Neural cell (in vitro differentiated cells): ENCODE measurements around the gene PDE4D. TPM values are rescaled to one million over a fixed set of nuclear protein-coding genes. Genes with fewer than 3 reads are reported as not detected.

Experiments
- H2AFZ ChIP-seq: fragments of 200-600, 300-800 bp; sonication (generic), shearing (Covaris generic); 2 replicates; pipeline ENCODE4 v1.6.0; 2014; ENCODE audit warnings: low read depth, mild to moderate bottlenecking, antibody characterized with exemption, low read length, moderate library complexity
- H3F3A ChIP-seq: fragments of 200-600 bp; shearing (Covaris generic); 2 replicates; pipeline ENCODE4 v1.6.1; 2016; ENCODE audit warnings: mild to moderate bottlenecking, moderate library complexity, mixed read lengths, antibody characterized with exemption, low read length; ENCODE audit not compliant: insufficient read depth, poor library complexity, severe bottlenecking
- H3K27ac ChIP-seq: fragments of 200-600, 300-800 bp; sonication (generic), shearing (Covaris generic); 2 replicates; pipeline ENCODE4 v1.5.1; 2014; ENCODE audit warnings: mild to moderate bottlenecking, low read length, moderate library complexity
- H3K27me3 ChIP-seq: fragments of 300-800, 200-600 bp; sonication (generic), shearing (Covaris generic); 2 replicates; pipeline ENCODE4 v1.6.0; 2014; ENCODE audit warnings: mild to moderate bottlenecking, low read depth, low read length, moderate library complexity; ENCODE audit not compliant: insufficient read depth
- H3K36me3 ChIP-seq: fragments of 300-800, 200-600 bp; sonication (generic), shearing (Covaris generic); 2 replicates; pipeline ENCODE4 v1.5.1; 2014; ENCODE audit warnings: mild to moderate bottlenecking, antibody characterized with exemption, low read length, moderate library complexity; ENCODE audit not compliant: insufficient read depth
- H3K4me2 ChIP-seq: fragments of 300-800, 200-600 bp; sonication (generic), shearing (Covaris generic); 2 replicates; pipeline ENCODE4 v1.6.0; 2014; ENCODE audit warnings: mild to moderate bottlenecking, low read length
- H3K4me3 ChIP-seq: fragments of 300-800, 200-600 bp; sonication (generic), shearing (Covaris generic); 2 replicates; pipeline ENCODE4 v1.5.1; 2014; ENCODE audit warnings: mild to moderate bottlenecking, low read length, moderate library complexity
- H3K79me2 ChIP-seq: fragments of 200-600 bp; shearing (Covaris generic); replicated peaks from 2 replicates; pipeline ENCODE4 v1.6.0; 2014; ENCODE audit warnings: mild to moderate bottlenecking, low read length, moderate library complexity; ENCODE audit not compliant: insufficient read depth
- H3K9ac ChIP-seq: fragments of 300-800, 200-600 bp; sonication (generic), shearing (Covaris generic); 2 replicates; pipeline ENCODE4 v1.6.1; 2016; ENCODE audit warnings: mild to moderate bottlenecking, low read length, mixed read lengths
- H3K9me2 ChIP-seq: fragments of 200-600 bp; shearing (Covaris generic); 2 replicates; pipeline ENCODE4 v1.6.1; 2016; ENCODE audit warnings: mild to moderate bottlenecking, low read length, mixed read lengths; ENCODE audit not compliant: insufficient read depth
- H3K9me3 ChIP-seq: fragments of 200-600, 300-800 bp; sonication (generic), shearing (Covaris generic); 2 replicates; pipeline ENCODE4 v1.6.1; 2016; ENCODE audit warnings: mild to moderate bottlenecking, mixed run types, low read length, moderate library complexity, mixed read lengths
- H4K20me1 ChIP-seq: fragments of 200-600 bp; shearing (Covaris generic); 2 replicates; pipeline ENCODE4 v1.6.1; 2016; ENCODE audit warnings: mild to moderate bottlenecking, mixed run types; ENCODE audit not compliant: insufficient read depth
- CTCF ChIP-seq: fragments of 450-650 bp; IDR thresholded peaks from 2 replicates; pipeline ENCODE4 v1.5.1; 2014; ENCODE audit warnings: antibody characterized with exemption, mild to moderate bottlenecking, moderate library complexity; ENCODE audit not compliant: poor library complexity, severe bottlenecking
- EP300 ChIP-seq: fragments of 450-650 bp; conservative IDR thresholded peaks from 2 replicates; pipeline ENCODE4 v1.6.1; 2014; ENCODE audit warnings: antibody characterized with exemption, mild to moderate bottlenecking, moderate library complexity; ENCODE audit not compliant: poor library complexity, severe bottlenecking
- EZH2 ChIP-seq: fragments of 200-600, 300-800 bp; shearing (Covaris generic), sonication (generic); IDR thresholded peaks from 2 replicates; pipeline ENCODE4 v1.6.1; 2014; ENCODE audit warnings: antibody characterized with exemption, low read length, borderline replicate concordance, mild to moderate bottlenecking; ENCODE audit not compliant: insufficient read depth, poor library complexity, severe bottlenecking
- MXI1 ChIP-seq: fragments of 450-650 bp; conservative IDR thresholded peaks from 2 replicates; pipeline ENCODE4 v1.6.1; 2014; ENCODE audit warnings: antibody characterized with exemption, mild to moderate bottlenecking; ENCODE audit not compliant: poor library complexity, severe bottlenecking
- POLR2AphosphoS5 ChIP-seq: IDR thresholded peaks from 2 replicates; pipeline ENCODE4 v1.6.1; 2012
- RAD21 ChIP-seq: fragments of 450-650 bp; conservative IDR thresholded peaks from 2 replicates; pipeline ENCODE4 v1.6.1; 2014; ENCODE audit warnings: antibody characterized with exemption, mild to moderate bottlenecking, moderate library complexity
- SMC3 ChIP-seq: fragments of 450-650 bp; conservative IDR thresholded peaks from 2 replicates; pipeline ENCODE4 v1.6.1; 2014; ENCODE audit warnings: antibody characterized with exemption, mild to moderate bottlenecking, moderate library complexity; ENCODE audit not compliant: poor library complexity
- TAF1 ChIP-seq: IDR thresholded peaks from 2 replicates; pipeline ENCODE4 v1.6.1; 2012; ENCODE audit warnings: low read depth
- polyA plus RNA-seq: library from polyadenylated mRNA; depleted of rRNA; stranded (reverse); fragments of >200 nt; gene quantifications from 2 replicates; pipeline ENCODE4 v1.2.3, GENCODE V29; 2014
- TF ChIP-seq, protein P1 (sequence below): IDR thresholded peaks from 2 replicates; pipeline ENCODE4 v1.6.1; 2012; ENCODE audit warnings: borderline replicate concordance

Gene PDE4D
- polyA plus RNA-seq, 1 donor from 2014 or later = 42.8 TPM

GRCh38 chr5:59769832-59770231 lies 123.7 kb downstream of the PDE4D start:
- H3K4me2 ChIP-seq = no peak overlapping the region
- no peak overlapping the region for H3K4me3 ChIP-seq
- H3K9ac ChIP-seq = no peak overlapping the region
- H3K9me3 ChIP-seq = no peaks in the 10 kb centered on the region
- TF ChIP-seq EP300 = no peak
- TF ChIP-seq TAF1 = no peak
- no peak for TF ChIP-seq SMC3
- TF ChIP-seq RAD21 = no peak
- TF ChIP-seq, protein P1, sequence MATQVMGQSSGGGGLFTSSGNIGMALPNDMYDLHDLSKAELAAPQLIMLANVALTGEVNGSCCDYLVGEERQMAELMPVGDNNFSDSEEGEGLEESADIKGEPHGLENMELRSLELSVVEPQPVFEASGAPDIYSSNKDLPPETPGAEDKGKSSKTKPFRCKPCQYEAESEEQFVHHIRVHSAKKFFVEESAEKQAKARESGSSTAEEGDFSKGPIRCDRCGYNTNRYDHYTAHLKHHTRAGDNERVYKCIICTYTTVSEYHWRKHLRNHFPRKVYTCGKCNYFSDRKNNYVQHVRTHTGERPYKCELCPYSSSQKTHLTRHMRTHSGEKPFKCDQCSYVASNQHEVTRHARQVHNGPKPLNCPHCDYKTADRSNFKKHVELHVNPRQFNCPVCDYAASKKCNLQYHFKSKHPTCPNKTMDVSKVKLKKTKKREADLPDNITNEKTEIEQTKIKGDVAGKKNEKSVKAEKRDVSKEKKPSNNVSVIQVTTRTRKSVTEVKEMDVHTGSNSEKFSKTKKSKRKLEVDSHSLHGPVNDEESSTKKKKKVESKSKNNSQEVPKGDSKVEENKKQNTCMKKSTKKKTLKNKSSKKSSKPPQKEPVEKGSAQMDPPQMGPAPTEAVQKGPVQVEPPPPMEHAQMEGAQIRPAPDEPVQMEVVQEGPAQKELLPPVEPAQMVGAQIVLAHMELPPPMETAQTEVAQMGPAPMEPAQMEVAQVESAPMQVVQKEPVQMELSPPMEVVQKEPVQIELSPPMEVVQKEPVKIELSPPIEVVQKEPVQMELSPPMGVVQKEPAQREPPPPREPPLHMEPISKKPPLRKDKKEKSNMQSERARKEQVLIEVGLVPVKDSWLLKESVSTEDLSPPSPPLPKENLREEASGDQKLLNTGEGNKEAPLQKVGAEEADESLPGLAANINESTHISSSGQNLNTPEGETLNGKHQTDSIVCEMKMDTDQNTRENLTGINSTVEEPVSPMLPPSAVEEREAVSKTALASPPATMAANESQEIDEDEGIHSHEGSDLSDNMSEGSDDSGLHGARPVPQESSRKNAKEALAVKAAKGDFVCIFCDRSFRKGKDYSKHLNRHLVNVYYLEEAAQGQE = no peak
- TF ChIP-seq MXI1 = no peak
- TF ChIP-seq CTCF = no peak
- TF ChIP-seq POLR2AphosphoS5 = no peak
- TF ChIP-seq EZH2 = no peak
- H3F3A ChIP-seq = no peaks in the 10 kb centered on the region
- peaks cover 32% of the 10 kb centered on the region for H3K27me3 ChIP-seq
- no peaks in the 10 kb centered on the region for H3K36me3 ChIP-seq
- no peak overlapping the region for H2AFZ ChIP-seq
- no peaks in the 10 kb centered on the region for H4K20me1 ChIP-seq
- H3K27ac ChIP-seq = no peak overlapping the region
- H3K9me2 ChIP-seq = no peaks in the 10 kb centered on the region
- no peaks in the 10 kb centered on the region for H3K79me2 ChIP-seq

GRCh38 chr5:59769041-59769360 lies 124.5 kb downstream of the PDE4D start:
- Histone ChIP-seq H3K36me3 (no peaks in the 10 kb centered on the region), H3K9me3 (no peaks in the 10 kb centered on the region), H2AFZ (no peak overlapping the region), H4K20me1 (no peaks in the 10 kb centered on the region), H3K27me3 (peaks cover 32% of the 10 kb centered on the region), H3K27ac (no peak overlapping the region), H3F3A (no peaks in the 10 kb centered on the region), H3K9me2 (no peaks in the 10 kb centered on the region), H3K9ac (peak overlapping the region; percentile 57), H3K4me2 (peak overlapping the region; percentile 50), H3K4me3 (peak overlapping the region; percentile 66), H3K79me2 (no peaks in the 10 kb centered on the region)
- no peak for TF ChIP-seq EZH2
- TF ChIP-seq RAD21 = no peak
- TF ChIP-seq, protein P1 = no peak
- no peak for TF ChIP-seq CTCF
- TF ChIP-seq TAF1 = no peak
- TF ChIP-seq SMC3 = no peak
- no peak for TF ChIP-seq MXI1
- TF ChIP-seq POLR2AphosphoS5 = no peak
- TF ChIP-seq EP300 = no peak
